ENCODE data around the gene PPP2R5E. TPM values are rescaled to one million over a fixed set of nuclear protein-coding genes. Genes with fewer than 3 reads are reported as not detected.

PPP2R5E gene
- total RNA-seq, 3 donors from 2014 or later (not counting 1 experiment from before 2014, with no cell fraction given), result 57.4 to 64.1 (median 62.4) TPM

DNA sequence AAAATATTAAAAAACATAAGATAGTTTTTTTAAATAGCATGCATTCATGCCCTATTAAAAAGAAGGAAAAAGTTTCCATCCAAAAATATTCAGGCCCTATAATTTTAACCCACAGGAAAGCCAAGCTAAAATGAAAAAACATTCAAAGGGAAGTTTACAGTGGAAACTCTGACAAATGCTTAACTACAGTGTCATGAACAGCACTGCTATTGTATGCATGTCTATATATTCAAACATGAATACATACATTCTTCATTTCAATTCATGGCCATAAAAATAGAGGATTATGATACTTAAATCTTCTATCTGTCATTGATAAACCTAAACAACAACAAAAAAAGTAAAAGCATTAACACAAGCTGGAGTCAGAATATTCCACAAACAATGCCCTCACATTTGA, 67.4 kb downstream of the PPP2R5E start:
- intact Hi-C loops (cut with micrococcal nuclease), result loop anchor here (5.0 kb wide), 1 partner anchor 38 kb away; no protein-coding TSS in a partner anchor
- H3K4me1 ChIP-seq (ENCODE audit: control insufficient read depth, insufficient read depth, low read length), result peaks cover 13% of the 10 kb centered on the region
- H3K4me3 Mint-ChIP-seq, result no peak overlapping the region
- H3K9me3 ChIP-seq (ENCODE audit: control insufficient read depth, insufficient read depth, low read length), result no peaks in the 10 kb centered on the region
- H3K9me3 Mint-ChIP-seq, result no peaks in the 10 kb centered on the region
- no peaks in the 10 kb centered on the region for H3K36me3 ChIP-seq (ENCODE audit: control insufficient read depth, insufficient read depth, low read length)
- no peak overlapping the region for H3K27ac ChIP-seq (ENCODE audit: low read length)
- TF ChIP-seq, protein P1, sequence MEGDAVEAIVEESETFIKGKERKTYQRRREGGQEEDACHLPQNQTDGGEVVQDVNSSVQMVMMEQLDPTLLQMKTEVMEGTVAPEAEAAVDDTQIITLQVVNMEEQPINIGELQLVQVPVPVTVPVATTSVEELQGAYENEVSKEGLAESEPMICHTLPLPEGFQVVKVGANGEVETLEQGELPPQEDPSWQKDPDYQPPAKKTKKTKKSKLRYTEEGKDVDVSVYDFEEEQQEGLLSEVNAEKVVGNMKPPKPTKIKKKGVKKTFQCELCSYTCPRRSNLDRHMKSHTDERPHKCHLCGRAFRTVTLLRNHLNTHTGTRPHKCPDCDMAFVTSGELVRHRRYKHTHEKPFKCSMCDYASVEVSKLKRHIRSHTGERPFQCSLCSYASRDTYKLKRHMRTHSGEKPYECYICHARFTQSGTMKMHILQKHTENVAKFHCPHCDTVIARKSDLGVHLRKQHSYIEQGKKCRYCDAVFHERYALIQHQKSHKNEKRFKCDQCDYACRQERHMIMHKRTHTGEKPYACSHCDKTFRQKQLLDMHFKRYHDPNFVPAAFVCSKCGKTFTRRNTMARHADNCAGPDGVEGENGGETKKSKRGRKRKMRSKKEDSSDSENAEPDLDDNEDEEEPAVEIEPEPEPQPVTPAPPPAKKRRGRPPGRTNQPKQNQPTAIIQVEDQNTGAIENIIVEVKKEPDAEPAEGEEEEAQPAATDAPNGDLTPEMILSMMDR (IDR thresholded peaks at IDR 0.05), result no peak
- no peaks in the 10 kb centered on the region for H3K36me3 Mint-ChIP-seq
- H3K27me3 ChIP-seq (ENCODE audit: control insufficient read depth, insufficient read depth, low read length), result no peaks in the 10 kb centered on the region
- H3K27ac Mint-ChIP-seq, result peak overlapping the region; percentile 82 to 88
- H3K4me1 Mint-ChIP-seq, result peaks cover 25 to 45% of the 10 kb centered on the region in 2 donors
- no peak overlapping the region for H3K4me3 ChIP-seq (ENCODE audit: low read length)
- DNase-seq (no peak), ATAC-seq (no peak)
- no peaks in the 10 kb centered on the region for H3K27me3 Mint-ChIP-seq (ENCODE audit: low read depth in 2 of 2)

DNA sequence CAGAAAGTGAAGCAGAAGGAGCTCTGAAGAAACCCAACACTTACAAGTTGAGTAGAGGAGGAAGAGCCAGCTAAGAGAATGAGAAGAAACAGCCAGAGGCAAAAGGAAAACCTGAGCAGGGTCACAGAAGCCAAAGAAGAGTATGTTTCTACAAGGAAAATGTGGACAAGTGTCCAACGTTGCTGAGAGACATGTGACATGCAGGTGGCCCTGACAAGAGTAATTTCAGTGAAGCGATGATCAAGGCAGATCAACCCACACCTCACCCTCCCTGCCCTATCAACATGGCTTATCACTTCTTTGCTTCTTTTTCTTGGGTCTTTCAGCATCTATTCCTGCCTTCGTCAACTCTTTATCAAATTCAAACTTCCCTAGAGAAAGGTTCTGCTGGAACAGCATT, 68.3 kb downstream of the PPP2R5E start:
- Histone ChIP-seq H3K27ac (ENCODE audit: low read length) (no peak overlapping the region), H3K36me3 (ENCODE audit: control insufficient read depth, insufficient read depth, low read length) (no peaks in the 10 kb centered on the region), H3K4me1 (ENCODE audit: control insufficient read depth, insufficient read depth, low read length) (peaks cover 16% of the 10 kb centered on the region), H3K4me3 (ENCODE audit: low read length) (no peak overlapping the region), H3K9me3 (ENCODE audit: control insufficient read depth, insufficient read depth, low read length) (no peaks in the 10 kb centered on the region), H3K27me3 (ENCODE audit: control insufficient read depth, insufficient read depth, low read length) (no peaks in the 10 kb centered on the region)
- no peak for DNase-seq
- H3K27me3 Mint-ChIP-seq (ENCODE audit: low read depth in 2 of 2), result no peaks in the 10 kb centered on the region
- H3K9me3 Mint-ChIP-seq, result no peaks in the 10 kb centered on the region
- H3K36me3 Mint-ChIP-seq, result no peaks in the 10 kb centered on the region
- intact Hi-C loops (cut with micrococcal nuclease), result loop anchor here (5.0 kb wide), 1 partner anchor 38 kb away; no protein-coding TSS in a partner anchor
- no peak overlapping the region for H3K4me3 Mint-ChIP-seq
- ATAC-seq, result no peak
- WGBS (ENCODE audit: insufficient coverage), result 91% methylated on average over 3 of the region's 3 CpGs
- TF ChIP-seq, protein P1 (IDR thresholded peaks at IDR 0.05), result no peak
- H3K27ac Mint-ChIP-seq, result no peak overlapping the region
- H3K4me1 Mint-ChIP-seq, result peaks cover 24 to 51% of the 10 kb centered on the region in 2 donors

DNA sequence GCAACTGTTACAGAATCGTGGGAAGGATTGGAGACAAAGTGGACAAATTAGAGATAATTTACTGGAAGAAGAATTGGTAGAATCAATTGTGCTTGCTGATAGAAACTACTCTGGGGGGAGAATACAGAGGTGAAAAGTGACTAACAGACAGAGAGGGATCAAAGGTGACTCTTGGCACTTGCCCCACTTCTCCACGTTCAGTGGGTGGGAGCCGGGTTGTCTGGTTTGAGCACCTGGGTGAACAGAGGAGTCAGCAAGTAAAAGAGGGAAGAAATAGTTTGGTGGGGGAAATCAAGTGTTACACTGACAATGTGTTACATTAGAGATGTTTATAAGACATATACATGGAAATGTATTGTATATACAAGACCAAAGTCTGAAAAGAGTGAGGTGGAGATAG, 69.1 kb downstream of the PPP2R5E start:
- Mint-ChIP-seq H3K4me1 (peaks cover 24 to 46% of the 10 kb centered on the region in 2 donors), H3K36me3 (no peaks in the 10 kb centered on the region), H3K27me3 (ENCODE audit: low read depth in 2 of 2) (no peaks in the 10 kb centered on the region), H3K9me3 (no peaks in the 10 kb centered on the region), H3K27ac (no peak overlapping the region), H3K4me3 (no peak overlapping the region)
- DNase-seq (no peak), ATAC-seq (no peak)
- Histone ChIP-seq H3K27ac (ENCODE audit: low read length) (no peak overlapping the region), H3K27me3 (ENCODE audit: control insufficient read depth, insufficient read depth, low read length) (no peaks in the 10 kb centered on the region), H3K36me3 (ENCODE audit: control insufficient read depth, insufficient read depth, low read length) (no peaks in the 10 kb centered on the region), H3K9me3 (ENCODE audit: control insufficient read depth, insufficient read depth, low read length) (no peaks in the 10 kb centered on the region), H3K4me1 (ENCODE audit: control insufficient read depth, insufficient read depth, low read length) (peaks cover 15% of the 10 kb centered on the region), H3K4me3 (ENCODE audit: low read length) (no peak overlapping the region)
- TF ChIP-seq, protein P1 (IDR thresholded peaks at IDR 0.05), result no peak
- intact Hi-C loops (cut with micrococcal nuclease), result no loop called here
- WGBS (ENCODE audit: insufficient coverage), result 86% methylated on average over 3 of the region's 3 CpGs

All from natural killer cell (primary cell).